Fibroblast of skin of left biceps (primary cell): Measurements from ENCODE around the gene PFKP.

Experiments
- DNase-seq, 2 experiments: peaks; one replicate each; pipeline ENCODE4 v3.0.0-alpha.2; 2013; ENCODE audit warnings: low read depth in 2 of 2

PFKP gene

GRCh38 chr10:3067118-3067858, at the start of gene PFKP:
Gene PFKP (plus strand): TSS chr10:3067548. CDS start chr10:3067596, 48 bp downstream.
- DNase-seq, result no peak

GRCh38 chr10:3018247-3018646, 49.1 kb upstream of the PFKP start:
- no peak for DNase-seq

GRCh38 chr10:3020311-3020710, 47.0 kb upstream of the PFKP start:
- no peak for DNase-seq

GRCh38 chr10:3020881-3021280, 46.5 kb upstream of the PFKP start:
- no peak for DNase-seq

- DNase-seq, result no peak
Observed at GRCh38 chr10:3022027-3022426, 45.3 kb upstream of the PFKP start.

GRCh38 chr10:3023892-3024291, 43.5 kb upstream of the PFKP start:
- no peak for DNase-seq

DNA sequence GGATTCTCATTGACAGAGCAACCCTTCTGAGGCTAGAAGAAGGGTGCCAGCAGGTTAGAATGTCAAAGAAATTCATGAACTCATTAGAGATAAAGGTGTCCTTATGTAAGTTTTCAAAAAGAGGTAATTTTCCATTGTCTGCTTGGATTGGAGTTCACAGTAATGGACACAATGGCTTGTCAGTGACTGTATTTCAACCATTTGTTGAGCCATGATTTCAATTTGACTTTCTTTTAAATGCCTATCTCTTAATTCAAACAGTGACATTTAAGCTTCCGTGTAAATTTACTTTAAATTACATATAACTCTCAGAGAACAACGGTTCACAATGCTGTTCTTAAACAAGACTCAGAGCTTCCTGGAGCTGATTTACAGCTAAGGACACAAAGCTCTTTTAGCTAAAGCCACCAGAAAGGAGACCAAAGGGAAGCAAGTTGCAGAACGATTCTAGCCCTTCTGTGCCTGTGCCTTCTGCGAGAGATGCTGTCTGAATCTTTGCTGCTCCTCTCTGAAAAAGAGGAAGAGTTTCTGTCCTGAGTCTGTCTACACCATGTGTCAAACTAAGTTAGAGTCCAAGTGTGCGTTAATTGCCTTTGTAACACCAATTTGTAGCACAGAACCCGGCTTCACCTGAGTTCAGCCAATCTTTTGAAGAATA, 42.2 kb upstream of the PFKP start:
- DNase-seq, result no peak

DNA sequence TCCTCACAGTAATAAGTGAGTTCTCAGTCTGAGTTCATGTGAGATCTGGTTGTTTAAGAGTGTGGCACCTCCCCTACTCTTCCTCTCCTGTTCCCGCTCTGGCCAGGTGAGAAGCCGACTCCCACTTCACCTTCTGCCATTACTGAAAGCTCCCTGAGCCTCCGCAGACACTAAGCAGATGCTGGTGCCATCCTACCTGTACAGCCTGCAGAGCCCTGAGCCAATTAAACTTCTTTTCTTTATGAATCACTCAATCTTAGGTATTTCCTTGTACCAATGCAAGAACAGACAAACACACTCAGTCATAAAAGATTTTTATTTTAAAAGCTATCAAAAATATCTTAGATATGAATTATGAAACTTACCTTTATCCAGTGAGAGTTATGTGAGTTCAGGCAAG, 39.5 kb upstream of the PFKP start:
- DNase-seq, result no peak

DNA sequence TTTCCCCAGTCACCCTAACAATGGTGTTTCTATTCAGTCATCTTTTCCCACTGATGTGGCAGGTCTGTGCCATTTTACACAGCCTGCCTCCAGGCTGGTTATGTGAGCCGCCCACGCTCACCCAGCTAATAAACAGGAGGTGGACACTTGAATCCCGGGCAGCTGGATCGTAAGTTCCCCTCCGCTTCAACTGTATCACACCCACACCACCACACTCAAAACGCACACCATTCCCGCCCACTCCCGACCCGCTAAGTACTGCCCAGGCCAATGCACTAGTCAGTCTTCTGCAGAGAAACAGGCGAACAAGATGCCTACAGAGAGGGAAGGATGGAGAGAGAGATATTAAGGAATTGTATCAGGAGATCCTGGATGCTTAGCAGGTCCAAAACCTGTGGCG, 38.9 kb upstream of the PFKP start:
- DNase-seq, result no peak

GRCh38 chr10:3030765-3031164, 36.6 kb upstream of the PFKP start:
- no peak for DNase-seq

- DNase-seq, result no peak
Observed at GRCh38 chr10:3031490-3031889, 35.9 kb upstream of the PFKP start.

DNA sequence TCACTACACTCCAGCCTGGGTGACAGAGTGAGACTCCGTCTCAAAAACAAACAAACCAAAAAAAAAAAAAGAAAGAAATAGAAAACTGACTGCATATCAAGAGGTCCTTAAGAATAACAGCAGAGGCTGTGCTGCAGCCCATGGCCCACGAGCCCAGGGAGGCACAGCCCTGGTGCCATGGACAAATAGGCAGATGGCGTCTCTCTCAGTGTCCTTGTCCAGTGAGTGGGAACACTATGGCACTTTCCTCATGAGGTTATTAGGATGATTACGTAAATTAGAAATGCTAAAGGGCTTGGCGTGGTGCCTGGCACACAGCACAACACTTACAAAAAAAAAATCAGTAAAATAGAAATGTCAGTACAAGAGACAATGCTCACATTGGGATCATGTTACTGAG, 33.4 kb upstream of the PFKP start:
- no peak for DNase-seq

GRCh38 chr10:3034616-3035015, 32.7 kb upstream of the PFKP start:
- DNase-seq, result no peak

DNA sequence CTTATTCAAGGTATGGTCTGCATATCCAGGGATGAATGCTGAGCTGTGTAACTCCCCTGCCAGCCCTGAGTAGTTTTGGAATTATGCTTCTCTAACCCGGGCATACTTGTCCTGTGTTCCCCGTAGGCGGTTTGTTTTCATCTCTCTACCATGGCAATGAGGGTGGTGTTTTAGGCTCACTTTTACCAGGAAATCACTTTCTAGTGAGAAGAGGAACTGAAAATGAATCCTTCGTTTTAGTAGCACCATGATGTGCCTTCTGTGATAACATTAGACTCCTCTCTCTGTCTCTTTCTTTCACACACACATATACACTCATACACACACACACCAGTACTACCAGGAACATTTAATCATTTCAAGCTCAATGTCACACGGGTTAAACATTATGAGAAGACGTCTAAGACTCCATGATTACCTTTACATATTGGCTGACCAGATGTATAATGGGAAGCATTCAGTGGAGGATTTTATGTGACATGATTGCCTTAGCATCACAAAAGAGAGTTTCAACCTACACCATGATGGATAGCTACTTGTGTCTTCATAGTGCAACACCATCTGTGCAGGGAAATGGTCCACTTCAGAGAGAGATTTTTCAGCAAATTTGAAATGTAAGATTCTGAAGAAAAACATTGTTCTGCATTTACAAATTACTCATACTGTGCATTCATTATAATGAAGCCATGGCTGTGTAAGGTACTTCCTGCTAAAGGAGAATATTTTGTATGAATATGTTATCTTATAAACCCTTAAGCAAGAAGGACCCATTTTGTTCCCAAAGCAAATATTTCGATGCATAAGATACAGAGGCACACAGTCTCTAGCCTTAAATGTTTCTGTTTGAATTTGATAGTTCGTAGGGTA, 31.0 kb upstream of the PFKP start:
- no peak for DNase-seq

DNA sequence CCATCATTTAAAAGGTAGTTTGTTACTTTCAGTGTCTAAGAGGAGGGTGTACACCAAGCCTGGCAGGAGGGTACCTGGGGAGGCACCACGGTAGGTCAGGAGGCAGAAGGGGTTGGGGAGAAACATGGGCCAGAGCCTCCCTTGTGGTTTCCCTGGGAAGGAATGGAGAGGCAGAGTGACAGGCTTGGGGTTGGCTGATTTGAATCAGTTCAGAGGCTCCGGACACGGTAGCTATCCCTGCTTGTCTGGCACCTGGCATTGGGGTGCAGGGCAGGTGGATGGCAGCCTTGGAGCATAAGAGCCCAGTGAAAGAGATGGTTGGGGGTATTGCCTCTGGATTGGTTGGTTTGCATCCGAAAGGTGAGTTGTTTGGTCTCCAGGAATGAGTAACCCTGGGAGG, 30.2 kb upstream of the PFKP start:
- DNase-seq, result no peak

- DNase-seq, result no peak
Observed at GRCh38 chr10:3040069-3040468, 27.3 kb upstream of the PFKP start.

GRCh38 chr10:3042589-3042988, 24.8 kb upstream of the PFKP start:
- DNase-seq, result no peak

DNA sequence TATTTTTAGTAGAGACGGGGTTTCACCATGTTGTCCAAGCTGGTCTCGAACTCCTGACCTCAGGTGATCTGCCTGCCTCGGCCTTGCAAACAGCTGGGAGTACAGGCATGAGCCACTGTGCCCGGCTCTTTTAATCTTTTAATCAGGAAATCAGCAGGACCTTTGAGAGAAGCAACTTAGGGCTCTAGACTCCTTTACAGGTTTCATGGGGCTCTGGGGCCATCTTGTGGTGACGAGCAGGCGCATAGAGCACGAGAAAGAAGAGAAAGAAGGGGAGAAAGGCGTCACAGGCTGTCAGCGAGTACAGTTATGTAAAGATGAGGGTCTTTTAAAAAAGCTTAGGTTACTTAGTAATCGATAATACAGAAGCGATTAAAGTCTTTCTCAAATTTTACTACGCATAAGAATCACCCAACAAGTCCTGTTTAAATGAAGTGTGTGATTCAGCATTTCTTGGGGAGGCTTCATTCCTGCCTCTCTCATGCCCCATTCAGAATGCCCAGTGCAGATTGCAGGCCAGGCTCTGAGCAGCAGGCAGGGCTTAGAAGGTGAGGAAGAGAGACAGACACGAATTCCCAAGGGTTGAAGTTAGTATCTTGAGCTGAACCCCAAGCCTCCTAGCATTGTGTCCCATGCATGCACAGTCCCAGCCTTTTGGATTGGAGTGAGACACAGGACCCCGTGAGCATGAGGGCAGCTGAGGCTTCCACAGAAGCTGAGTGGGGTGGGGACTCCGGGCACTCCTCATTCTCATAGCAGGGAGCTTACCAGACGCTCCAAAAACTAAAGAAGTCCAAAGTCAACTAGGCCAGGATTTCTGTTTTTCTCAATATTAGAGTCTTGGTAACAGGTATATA, 23.6 kb upstream of the PFKP start:
- DNase-seq, result peak; percentile 35 to 46

GRCh38 chr10:3045471-3046209, 21.7 kb upstream of the PFKP start:
- peak; percentile 47 to 56 for DNase-seq

DNA sequence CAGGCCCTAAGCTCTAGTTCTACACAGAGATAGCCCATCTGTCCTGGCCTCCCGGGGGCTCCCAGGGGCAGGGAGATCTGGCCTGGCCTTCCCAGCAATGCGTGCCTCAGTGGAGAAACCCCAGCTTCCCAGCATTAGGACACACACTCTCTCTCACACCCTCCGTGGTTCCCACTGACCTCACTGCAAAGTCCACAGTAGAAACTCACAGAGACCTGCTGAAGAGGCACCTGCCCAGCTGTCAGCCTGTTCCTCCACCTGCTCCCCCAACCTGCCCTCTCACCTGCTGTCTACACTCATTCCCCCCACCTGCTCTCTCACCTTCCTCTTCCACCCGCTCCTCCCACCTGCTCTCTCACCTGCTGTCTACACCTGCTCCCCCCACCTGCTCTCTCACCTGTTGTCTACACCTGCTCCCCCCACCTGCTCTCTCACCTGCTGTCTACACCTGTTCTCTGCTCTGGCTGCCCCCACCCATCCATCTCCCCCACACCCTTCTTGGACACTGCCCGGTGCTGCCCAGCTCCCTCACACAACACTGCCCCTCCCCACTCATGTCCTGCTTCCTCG, 21.1 kb upstream of the PFKP start:
- DNase-seq, result no peak
